Measurements from ENCODE around the gene PRR13. TPM values are rescaled to one million over a fixed set of nuclear protein-coding genes. Genes with fewer than 3 reads are reported as not detected.
"Not testable (repeated sequence)": the region's sequence is repeated elsewhere in the genome, so short reads cannot be mapped to it uniquely, and the experiment has no call there.

PRR13 gene
- total and polyA plus RNA-seq, 2 of the 8 experiments (the other 6 are each of a cell fraction or from before 2014, with no cell fraction given) = 82.9 to 185 TPM

DNA sequence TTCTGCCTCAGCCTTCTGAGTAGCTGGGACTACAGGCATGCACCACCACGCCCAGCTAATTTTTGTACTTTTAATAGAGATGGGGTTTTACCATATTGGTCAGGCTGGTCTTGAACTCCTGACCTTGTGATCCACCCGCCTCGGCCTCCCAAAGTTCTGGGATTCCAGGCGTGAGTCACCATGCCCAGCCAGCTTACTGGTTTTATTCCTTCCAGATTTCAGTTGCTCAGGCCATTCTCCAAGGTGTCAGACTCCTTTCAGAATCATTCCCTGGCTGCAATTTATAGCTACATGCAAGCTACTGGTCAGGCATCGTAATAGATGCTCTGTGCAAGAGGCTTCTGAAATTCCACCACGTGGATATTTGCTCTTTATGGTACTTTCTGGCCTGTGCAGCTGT is 39.9 kb downstream of the PRR13 start:
- not testable (repeated sequence) for H3K56ac ChIP-seq (replicated peaks; ENCODE audit: insufficient read length, low read depth, low read length); H2BK15ac ChIP-seq (ENCODE audit: low read length); H4K91ac ChIP-seq (replicated peaks; ENCODE audit: insufficient read length, low read length); H3K23ac ChIP-seq (ENCODE audit: insufficient read length); H3K79me2 ChIP-seq (ENCODE audit: control insufficient read depth in 1 of 2, insufficient read depth in 2 of 2, low read length in 2 of 2); H3K18ac ChIP-seq (ENCODE audit: extremely low read depth, low read length); H3K4me2 ChIP-seq (ENCODE audit: insufficient read depth in 1 of 2, low read depth in 2 of 2, low read length in 2 of 2); H3K23me2 ChIP-seq (ENCODE audit: low read depth, low read length); H3K79me1 ChIP-seq (ENCODE audit: low read depth, low read length); DNase-seq (ENCODE audit: low read depth in 1 of 2, low spot score in 2 of 2); H2AK5ac ChIP-seq (ENCODE audit: low read depth, low read length); H3K4me3 ChIP-seq (ENCODE audit: extremely low read depth in 1 of 4, insufficient read depth in 2 of 4, low read depth in 3 of 4, low read length in 4 of 4); H3K27ac ChIP-seq (ENCODE audit: low read depth, low read length); H2BK20ac ChIP-seq (ENCODE audit: low read length); H2AFZ ChIP-seq (ENCODE audit: low read length); H3K9me3 ChIP-seq (ENCODE audit: insufficient read depth in 2 of 2, low read depth in 1 of 2, low read length in 1 of 2); H4K8ac ChIP-seq (ENCODE audit: extremely low read depth, insufficient read depth, low read length); H2BK120ac ChIP-seq (replicated peaks; ENCODE audit: low read depth, low read length); H3K4me1 ChIP-seq (replicated peaks in 1 of 4; ENCODE audit: control insufficient read depth in 3 of 4, insufficient read depth in 4 of 4, low read length in 3 of 4); H3K4ac ChIP-seq (replicated peaks; ENCODE audit: insufficient read length, low read depth, low read length); H3K9ac ChIP-seq (replicated peaks in 1 of 4; ENCODE audit: extremely low read depth in 1 of 4, low read depth in 3 of 4, low read length in 3 of 4); H3K27me3 ChIP-seq (replicated peaks in 1 of 4; ENCODE audit: control insufficient read depth in 3 of 4, extremely low read depth in 1 of 4, insufficient read depth in 3 of 4, low read length in 3 of 4); H4K5ac ChIP-seq (ENCODE audit: insufficient read length, low read depth, low read length); H2BK12ac ChIP-seq (ENCODE audit: low read depth, low read length); H2BK5ac ChIP-seq (ENCODE audit: low read depth, low read length); FAIRE-seq; H3K14ac ChIP-seq (ENCODE audit: insufficient read length)
- TF ChIP-seq POLR2A (IDR thresholded peaks at IDR 0.05; ENCODE audit: control extremely low read depth in 1 of 2, low read depth in 2 of 2, low read length in 2 of 2) (peak in 1 of 2 experiments; percentile 7; a peak in 2 of 3 replicates), POLR2AphosphoS5 (IDR thresholded peaks at IDR 0.05; ENCODE audit: low read depth, low read length) (0 out of 2 replicates have a peak, but pooled peaks have one; percentile 20), SP4 (IDR thresholded peaks at IDR 0.05; ENCODE audit: low read length) (0 out of 2 replicates have a peak, but pooled peaks have one; percentile 16)
- peaks cover 23 to 24% of the 10 kb centered on the region in 2 experiments for H4K20me1 ChIP-seq (replicated peaks in 1 of 2; ENCODE audit: control insufficient read depth in 1 of 2, insufficient read depth in 2 of 2, low read length in 2 of 2)
- 85% methylated on average over 6 of the region's 6 CpGs; no CpG with 5 or more reads in 1 of the 2 experiments for WGBS, 2 experiments (ENCODE audit: extremely low coverage in 1 of 2, insufficient coverage in 1 of 2, insufficient read length in 1 of 2, insufficient replicate concordance in 2 of 2, low coverage in 1 of 2, low lambda C conversion rate in 2 of 2, missing lambda C conversion rate in 1 of 2)
- ChIA-PET CTCF (ENCODE audit: partially characterized antibody) (interaction anchor here (0.6 to 9.0 kb wide), 26 partner anchors 8 to 718 kb away, joined by 3 to 105 read pairs (median 5); partner anchors contain the start of genes MAP3K12, NPFF and TARBP2), POLR2A (ENCODE audit: partially characterized antibody) (interaction anchor here (0.9 to 67.0 kb wide), 14 partner anchors 13 to 266 kb away, joined by 3 to 3397 read pairs (median 7); partner anchors contain the start of genes AAAS, MAP3K12, NPFF and PCBP2)
- H3K36me3 ChIP-seq (ENCODE audit: control insufficient read depth in 2 of 4, insufficient read depth in 4 of 4, low read length in 3 of 4) = peaks cover 19 to 90% (median 52%) of the 10 kb centered on the region in 4 experiments
